Measurements from ENCODE around the gene TMEM119. TPM values are rescaled to one million over a fixed set of nuclear protein-coding genes. Genes with fewer than 3 reads are reported as not detected.
A peak's percentile ranks its signal among the peaks of the same experiment; 100 is the strongest.

Gene TMEM119
- total RNA-seq, 4 donors from 2014 or later, result 0.24 to 10.9 (median 6.3) TPM

DNA sequence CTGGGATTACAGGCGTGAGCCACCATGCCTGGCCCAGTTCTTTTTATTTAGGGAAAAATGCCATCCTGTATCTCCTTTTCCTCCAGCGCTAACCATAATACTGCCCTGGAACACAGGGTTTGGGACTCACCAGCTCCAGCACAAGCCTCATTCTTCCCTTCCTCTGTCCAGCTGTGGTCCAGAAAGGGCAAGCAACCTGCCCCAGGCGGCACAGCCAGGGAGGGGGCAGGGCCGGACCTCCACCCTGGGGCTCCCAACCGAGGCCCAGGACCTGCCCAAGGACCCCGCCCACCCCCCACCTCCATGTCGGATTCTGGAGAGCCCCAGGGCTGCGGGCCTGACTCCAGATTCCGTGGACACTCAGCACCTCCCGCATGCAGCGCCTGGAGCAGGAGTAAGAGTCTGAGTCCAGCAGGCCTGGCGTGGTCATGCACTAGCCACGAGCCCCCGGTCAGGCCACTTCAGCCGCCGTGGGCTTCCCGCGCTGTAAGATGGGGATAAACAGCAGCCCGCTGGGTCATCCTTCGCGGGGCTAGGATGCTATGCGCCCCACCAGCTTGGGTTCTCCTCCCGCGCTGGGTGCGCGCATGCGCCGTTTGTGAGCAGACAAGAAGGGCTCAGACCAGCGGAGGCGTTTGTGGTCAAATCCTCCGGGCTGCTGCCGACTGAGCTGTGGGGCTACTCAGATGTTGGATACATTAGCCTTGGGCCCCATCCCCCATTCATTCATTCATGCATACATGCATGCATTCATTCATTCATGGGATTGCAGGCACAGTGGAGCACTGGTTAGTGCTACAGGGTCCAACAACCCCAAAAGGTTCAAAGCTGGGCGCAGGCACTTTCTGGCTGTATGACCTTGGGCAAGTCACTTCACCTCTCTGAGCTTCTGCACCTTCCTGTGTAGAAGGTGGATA lies 16.3 kb downstream of the TMEM119 start:
- H3K9me3 ChIP-seq, result no peaks in the 10 kb centered on the region
- WGBS, result 94% methylated on average over 15 of the region's 33 CpGs
- no peaks in the 10 kb centered on the region for H3K27me3 ChIP-seq
- H3K27ac ChIP-seq, result peak overlapping the region; percentile 74
- H3K36me3 ChIP-seq, result no peaks in the 10 kb centered on the region
- no peak for DNase-seq (ENCODE audit: low spot score in 2 of 2)
- TF ChIP-seq, protein P1, sequence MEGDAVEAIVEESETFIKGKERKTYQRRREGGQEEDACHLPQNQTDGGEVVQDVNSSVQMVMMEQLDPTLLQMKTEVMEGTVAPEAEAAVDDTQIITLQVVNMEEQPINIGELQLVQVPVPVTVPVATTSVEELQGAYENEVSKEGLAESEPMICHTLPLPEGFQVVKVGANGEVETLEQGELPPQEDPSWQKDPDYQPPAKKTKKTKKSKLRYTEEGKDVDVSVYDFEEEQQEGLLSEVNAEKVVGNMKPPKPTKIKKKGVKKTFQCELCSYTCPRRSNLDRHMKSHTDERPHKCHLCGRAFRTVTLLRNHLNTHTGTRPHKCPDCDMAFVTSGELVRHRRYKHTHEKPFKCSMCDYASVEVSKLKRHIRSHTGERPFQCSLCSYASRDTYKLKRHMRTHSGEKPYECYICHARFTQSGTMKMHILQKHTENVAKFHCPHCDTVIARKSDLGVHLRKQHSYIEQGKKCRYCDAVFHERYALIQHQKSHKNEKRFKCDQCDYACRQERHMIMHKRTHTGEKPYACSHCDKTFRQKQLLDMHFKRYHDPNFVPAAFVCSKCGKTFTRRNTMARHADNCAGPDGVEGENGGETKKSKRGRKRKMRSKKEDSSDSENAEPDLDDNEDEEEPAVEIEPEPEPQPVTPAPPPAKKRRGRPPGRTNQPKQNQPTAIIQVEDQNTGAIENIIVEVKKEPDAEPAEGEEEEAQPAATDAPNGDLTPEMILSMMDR (IDR thresholded peaks at IDR 0.05), result no peak
- TF ChIP-seq POLR2AphosphoS5 (IDR thresholded peaks at IDR 0.05) (no peak), EP300 (IDR thresholded peaks at IDR 0.05) (no peak), POLR2A (IDR thresholded peaks at IDR 0.05) (no peak)
- H3K4me3 ChIP-seq, result no peak overlapping the region
- peaks cover 17% of the 10 kb centered on the region for H3K4me1 ChIP-seq

DNA sequence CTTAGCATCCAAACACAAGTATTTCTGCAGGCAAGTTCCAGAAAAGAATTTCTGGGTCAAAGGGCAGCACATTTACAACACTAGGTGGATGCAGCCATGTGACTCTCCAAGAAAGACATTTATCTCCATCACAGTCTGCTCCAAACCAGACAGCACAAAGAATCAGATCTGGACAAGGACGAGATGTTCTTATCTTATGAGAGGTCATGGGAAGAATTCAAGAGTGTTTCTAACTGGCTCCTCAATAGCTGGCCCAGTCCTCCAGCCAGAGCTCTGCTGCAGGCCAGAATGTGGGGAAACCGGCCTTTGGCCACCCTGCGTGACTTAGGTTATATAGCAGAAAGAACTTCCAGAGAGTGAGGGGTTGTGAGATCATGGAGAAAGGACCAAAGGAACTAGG lies 17.4 kb downstream of the TMEM119 start:
- Histone ChIP-seq H3K27ac (no peak overlapping the region), H3K4me1 (peaks cover 17% of the 10 kb centered on the region), H3K36me3 (no peaks in the 10 kb centered on the region), H3K27me3 (no peaks in the 10 kb centered on the region), H3K4me3 (no peak overlapping the region), H3K9me3 (no peaks in the 10 kb centered on the region)
- 57% methylated on average over 3 of the region's 3 CpGs for WGBS
- no peak for DNase-seq (ENCODE audit: low spot score in 2 of 2)
- TF ChIP-seq, protein P1 (IDR thresholded peaks at IDR 0.05), result no peak
- TF ChIP-seq POLR2A (IDR thresholded peaks at IDR 0.05) (no peak), POLR2AphosphoS5 (IDR thresholded peaks at IDR 0.05) (peak in 1 of 3 donors; percentile 50)

DNA sequence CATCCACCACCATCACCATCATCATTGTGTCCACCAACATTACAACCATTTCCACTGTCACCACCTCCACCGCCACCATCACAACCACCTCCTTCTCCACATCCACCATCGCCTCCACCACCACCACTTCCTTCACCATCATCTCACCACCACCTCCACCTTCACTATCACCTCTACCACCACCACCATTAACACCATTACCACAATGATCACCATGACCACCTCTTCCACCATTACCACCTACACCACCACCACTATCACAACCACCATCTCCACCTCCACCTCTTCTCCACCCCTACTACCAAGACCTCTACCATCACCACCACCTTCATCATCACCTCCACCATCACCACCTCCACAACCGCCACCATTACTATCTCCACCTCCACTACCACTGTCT lies 19.1 kb downstream of the TMEM119 start:
- TF ChIP-seq, protein P1 (IDR thresholded peaks at IDR 0.05), result no peak
- TF ChIP-seq POLR2A (IDR thresholded peaks at IDR 0.05) (no peak), POLR2AphosphoS5 (IDR thresholded peaks at IDR 0.05) (no peak), EP300 (IDR thresholded peaks at IDR 0.05) (no peak)
- peaks cover 15% of the 10 kb centered on the region for H3K4me1 ChIP-seq
- no peaks in the 10 kb centered on the region for H3K27me3 ChIP-seq
- peak in 1 of 2 donors; percentile 31 for DNase-seq (ENCODE audit: low spot score in 2 of 2)
- no peak overlapping the region for H3K4me3 ChIP-seq
- no peaks in the 10 kb centered on the region for H3K9me3 ChIP-seq
- H3K36me3 ChIP-seq, result no peaks in the 10 kb centered on the region
- H3K27ac ChIP-seq, result no peak overlapping the region
- WGBS, result 94% methylated on average over 3 of the region's 3 CpGs

DNA sequence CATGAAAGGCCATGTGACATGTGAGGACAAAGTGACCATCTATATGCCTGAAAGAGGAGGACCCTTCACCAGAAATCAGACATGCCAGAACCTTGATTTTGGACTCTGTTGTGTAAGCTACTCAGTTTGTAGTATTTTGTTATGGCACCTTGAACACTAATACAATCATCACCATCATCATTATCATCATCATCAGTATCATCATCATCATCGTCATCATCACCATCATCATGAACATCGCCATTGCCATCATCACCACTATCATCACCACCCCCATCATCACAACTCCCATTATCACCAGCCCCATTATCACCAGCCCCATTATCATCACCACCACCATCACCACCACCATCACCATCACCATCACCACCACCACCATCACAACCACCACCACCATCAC lies 19.6 kb downstream of the TMEM119 start:
- Histone ChIP-seq H3K27ac (no peak overlapping the region), H3K9me3 (no peaks in the 10 kb centered on the region), H3K27me3 (no peaks in the 10 kb centered on the region), H3K4me1 (peaks cover 13% of the 10 kb centered on the region), H3K4me3 (no peak overlapping the region), H3K36me3 (no peaks in the 10 kb centered on the region)
- TF ChIP-seq EP300 (IDR thresholded peaks at IDR 0.05) (no peak), POLR2A (IDR thresholded peaks at IDR 0.05) (no peak), POLR2AphosphoS5 (IDR thresholded peaks at IDR 0.05) (no peak)
- TF ChIP-seq, protein P1 (IDR thresholded peaks at IDR 0.05), result no peak
- no peak for DNase-seq (ENCODE audit: low spot score in 2 of 2)
- 66% methylated on average over 2 of the region's 2 CpGs for WGBS

DNA sequence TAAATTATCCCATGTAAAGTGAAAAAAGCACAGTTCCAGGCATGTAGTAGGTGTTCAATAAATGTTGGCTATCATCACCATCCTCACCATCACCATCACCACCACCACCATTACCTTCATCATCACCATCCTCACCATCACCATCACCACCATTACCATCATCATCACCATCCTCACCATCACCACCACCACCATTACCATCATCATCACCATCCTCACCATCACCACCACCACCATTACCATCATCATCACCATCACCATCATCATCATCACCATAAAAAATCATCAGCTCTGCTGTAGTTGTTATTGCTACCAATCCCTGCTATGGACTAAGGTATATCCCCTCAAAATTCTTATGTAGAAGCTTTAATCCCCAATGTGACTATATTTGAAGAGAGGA lies 20.4 kb downstream of the TMEM119 start:
- Histone ChIP-seq H3K9me3 (no peaks in the 10 kb centered on the region), H3K27me3 (no peaks in the 10 kb centered on the region), H3K4me1 (peaks cover 13% of the 10 kb centered on the region), H3K27ac (no peak overlapping the region), H3K36me3 (no peaks in the 10 kb centered on the region), H3K4me3 (no peak overlapping the region)
- TF ChIP-seq POLR2AphosphoS5 (IDR thresholded peaks at IDR 0.05), result no peak
- TF ChIP-seq, protein P1 (IDR thresholded peaks at IDR 0.05), result no peak
- TF ChIP-seq EP300 (IDR thresholded peaks at IDR 0.05), result no peak
- no peak for TF ChIP-seq POLR2A (IDR thresholded peaks at IDR 0.05)
- no peak for DNase-seq (ENCODE audit: low spot score in 2 of 2)
